Measurements from ENCODE around the gene EHBP1.

The EHBP1 gene

GRCh38 chr2:62824388-62824787 lies 118.9 kb downstream of the EHBP1 start:
- no peak for TF ChIP-seq SIN3A (IDR thresholded peaks at IDR 0.05; ENCODE audit: borderline replicate concordance, insufficient read depth, low read length)
- TF ChIP-seq FOXP2 (optimal IDR thresholded peaks at IDR 0.05; ENCODE audit: borderline replicate concordance, extremely low read depth, extremely low read length, insufficient read depth): no peak
- TF ChIP-seq TAF1 (IDR thresholded peaks at IDR 0.05; ENCODE audit: borderline replicate concordance, insufficient read depth, low read length): no peak
- TF ChIP-seq POLR2AphosphoS5 (IDR thresholded peaks at IDR 0.05; ENCODE audit: low read depth, low read length): no peak
- TF ChIP-seq REST (IDR thresholded peaks at IDR 0.05; ENCODE audit: insufficient read depth in 1 of 2, low read depth in 2 of 2, low read length in 2 of 2): no peak

- TF ChIP-seq POLR2AphosphoS5 (IDR thresholded peaks at IDR 0.05; ENCODE audit: low read depth, low read length): no peak
- no peak for TF ChIP-seq TAF1 (IDR thresholded peaks at IDR 0.05; ENCODE audit: borderline replicate concordance, insufficient read depth, low read length)
- no peak for TF ChIP-seq FOXP2 (optimal IDR thresholded peaks at IDR 0.05; ENCODE audit: borderline replicate concordance, extremely low read depth, extremely low read length, insufficient read depth)
- no peak for TF ChIP-seq REST (IDR thresholded peaks at IDR 0.05; ENCODE audit: insufficient read depth in 1 of 2, low read depth in 2 of 2, low read length in 2 of 2)
- TF ChIP-seq SIN3A (IDR thresholded peaks at IDR 0.05; ENCODE audit: borderline replicate concordance, insufficient read depth, low read length): no peak
Measured at GRCh38 chr2:62826141-62826540, 120.6 kb downstream of the EHBP1 start.

GRCh38 chr2:62826953-62827675 lies 121.6 kb downstream of the EHBP1 start:
- TF ChIP-seq TAF1 (IDR thresholded peaks at IDR 0.05; ENCODE audit: borderline replicate concordance, insufficient read depth, low read length) (no peak), POLR2AphosphoS5 (IDR thresholded peaks at IDR 0.05; ENCODE audit: low read depth, low read length) (no peak), SIN3A (IDR thresholded peaks at IDR 0.05; ENCODE audit: borderline replicate concordance, insufficient read depth, low read length) (no peak), REST (IDR thresholded peaks at IDR 0.05; ENCODE audit: insufficient read depth in 1 of 2, low read depth in 2 of 2, low read length in 2 of 2) (no peak), FOXP2 (optimal IDR thresholded peaks at IDR 0.05; ENCODE audit: borderline replicate concordance, extremely low read depth, extremely low read length, insufficient read depth) (no peak)

GRCh38 chr2:62831729-62832128 lies 126.2 kb downstream of the EHBP1 start:
- TF ChIP-seq REST (IDR thresholded peaks at IDR 0.05; ENCODE audit: insufficient read depth in 1 of 2, low read depth in 2 of 2, low read length in 2 of 2) (no peak), FOXP2 (optimal IDR thresholded peaks at IDR 0.05; ENCODE audit: borderline replicate concordance, extremely low read depth, extremely low read length, insufficient read depth) (no peak), TAF1 (IDR thresholded peaks at IDR 0.05; ENCODE audit: borderline replicate concordance, insufficient read depth, low read length) (no peak), POLR2AphosphoS5 (IDR thresholded peaks at IDR 0.05; ENCODE audit: low read depth, low read length) (no peak), SIN3A (IDR thresholded peaks at IDR 0.05; ENCODE audit: borderline replicate concordance, insufficient read depth, low read length) (no peak)
